Hepatocyte (in vitro differentiated cells): ENCODE measurements around the gene OR56B4.

ENCODE experiments used
- CTCF ChIP-seq: fragments of 200-600 bp; sonication (generic); IDR thresholded peaks from 2 replicates; pipeline ENCODE4 v1.5.1; 2016; ENCODE audit warnings: antibody characterized with exemption, mild to moderate bottlenecking; ENCODE audit not compliant: poor library complexity
- EZH2phosphoT487 ChIP-seq: fragments of 200-600 bp; sonication (generic); IDR thresholded peaks from one replicate; pipeline ENCODE4 v1.6.1; 2018; ENCODE audit warnings: antibody characterized with exemption, mild to moderate bottlenecking, low read depth, moderate library complexity; ENCODE audit not compliant: unreplicated experiment, severe bottlenecking

DNA sequence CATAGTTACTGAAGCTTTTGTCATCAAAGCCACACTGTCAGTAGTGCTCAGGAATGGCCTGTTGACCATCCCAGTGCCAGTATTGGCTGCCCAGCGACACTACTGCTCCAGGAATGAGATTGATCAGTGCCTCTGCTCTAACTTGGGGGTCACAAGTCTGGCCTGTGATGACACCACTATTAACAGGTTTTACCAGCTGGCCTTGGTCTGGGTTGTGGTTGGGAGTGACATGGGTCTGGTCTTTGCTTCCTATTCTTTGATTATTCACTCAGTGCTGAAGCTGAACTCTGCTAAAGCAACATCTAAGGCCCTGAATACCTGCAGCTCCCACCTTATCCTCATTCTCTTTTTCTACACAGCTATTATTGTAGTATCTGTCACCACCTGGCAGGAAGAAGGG is 21.5 kb downstream of the OR56B4 start:
- TF ChIP-seq CTCF, result no peak
- no peak for TF ChIP-seq EZH2phosphoT487
